Astrocyte (in vitro differentiated cells and primary cell): Measurements from ENCODE around the gene MRPL46.

Source experiments
- CTCF ChIP-seq: IDR thresholded peaks from 2 replicates; pipeline ENCODE4 v1.5.1; 2011; ENCODE audit warnings: low read depth, mild to moderate bottlenecking, inconsistent platforms, low read length, moderate library complexity; ENCODE audit not compliant: insufficient read depth
- EZH2 ChIP-seq: IDR thresholded peaks from 2 replicates; pipeline ENCODE4 v1.6.1; 2012; ENCODE audit warnings: mild to moderate bottlenecking, low read length, inconsistent platforms; ENCODE audit not compliant: insufficient read depth

GRCh38 chr15:88477126-88477525 lies 9.9 kb upstream of the MRPL46 start:
- TF ChIP-seq CTCF (no peak), EZH2 (no peak)
